ENCODE data around the gene ONECUT3.

- no peak for TF ChIP-seq ESRRA (CRISPR knock-in tag; IDR thresholded peaks at IDR 0.05; ENCODE audit: borderline replicate concordance)
- no peak for TF ChIP-seq CTCF (IDR thresholded peaks at IDR 0.05)
- no peak for TF ChIP-seq PREB (CRISPR knock-in tag; IDR thresholded peaks at IDR 0.05; ENCODE audit: borderline replicate concordance)
- TF ChIP-seq ZNF121 (CRISPR knock-in tag; IDR thresholded peaks at IDR 0.05): no peak
- TF ChIP-seq, protein P1, sequence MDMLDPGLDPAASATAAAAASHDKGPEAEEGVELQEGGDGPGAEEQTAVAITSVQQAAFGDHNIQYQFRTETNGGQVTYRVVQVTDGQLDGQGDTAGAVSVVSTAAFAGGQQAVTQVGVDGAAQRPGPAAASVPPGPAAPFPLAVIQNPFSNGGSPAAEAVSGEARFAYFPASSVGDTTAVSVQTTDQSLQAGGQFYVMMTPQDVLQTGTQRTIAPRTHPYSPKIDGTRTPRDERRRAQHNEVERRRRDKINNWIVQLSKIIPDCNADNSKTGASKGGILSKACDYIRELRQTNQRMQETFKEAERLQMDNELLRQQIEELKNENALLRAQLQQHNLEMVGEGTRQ (CRISPR knock-in tag; IDR thresholded peaks at IDR 0.05): no peak
- no peak for TF ChIP-seq TP53 (CRISPR knock-in tag; IDR thresholded peaks at IDR 0.05)
- no peak for TF ChIP-seq STAT6 (CRISPR knock-in tag; conservative IDR thresholded peaks at IDR 0.05; ENCODE audit: low read depth)
- TF ChIP-seq, protein P2, sequence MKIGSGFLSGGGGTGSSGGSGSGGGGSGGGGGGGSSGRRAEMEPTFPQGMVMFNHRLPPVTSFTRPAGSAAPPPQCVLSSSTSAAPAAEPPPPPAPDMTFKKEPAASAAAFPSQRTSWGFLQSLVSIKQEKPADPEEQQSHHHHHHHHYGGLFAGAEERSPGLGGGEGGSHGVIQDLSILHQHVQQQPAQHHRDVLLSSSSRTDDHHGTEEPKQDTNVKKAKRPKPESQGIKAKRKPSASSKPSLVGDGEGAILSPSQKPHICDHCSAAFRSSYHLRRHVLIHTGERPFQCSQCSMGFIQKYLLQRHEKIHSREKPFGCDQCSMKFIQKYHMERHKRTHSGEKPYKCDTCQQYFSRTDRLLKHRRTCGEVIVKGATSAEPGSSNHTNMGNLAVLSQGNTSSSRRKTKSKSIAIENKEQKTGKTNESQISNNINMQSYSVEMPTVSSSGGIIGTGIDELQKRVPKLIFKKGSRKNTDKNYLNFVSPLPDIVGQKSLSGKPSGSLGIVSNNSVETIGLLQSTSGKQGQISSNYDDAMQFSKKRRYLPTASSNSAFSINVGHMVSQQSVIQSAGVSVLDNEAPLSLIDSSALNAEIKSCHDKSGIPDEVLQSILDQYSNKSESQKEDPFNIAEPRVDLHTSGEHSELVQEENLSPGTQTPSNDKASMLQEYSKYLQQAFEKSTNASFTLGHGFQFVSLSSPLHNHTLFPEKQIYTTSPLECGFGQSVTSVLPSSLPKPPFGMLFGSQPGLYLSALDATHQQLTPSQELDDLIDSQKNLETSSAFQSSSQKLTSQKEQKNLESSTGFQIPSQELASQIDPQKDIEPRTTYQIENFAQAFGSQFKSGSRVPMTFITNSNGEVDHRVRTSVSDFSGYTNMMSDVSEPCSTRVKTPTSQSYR (CRISPR knock-in tag; IDR thresholded peaks at IDR 0.05): no peak
- no peak for TF ChIP-seq ARID4B (CRISPR knock-in tag; IDR thresholded peaks at IDR 0.05; ENCODE audit: borderline replicate concordance)
- no peak for TF ChIP-seq SMAD4 (CRISPR knock-in tag; IDR thresholded peaks at IDR 0.05)
These were observed 1.1 kb upstream of the ONECUT3 start for GRCh38 chr19:1752009-1752756.

Measured in WTC11 (cell line).